Endometrium (tissue), 2 donors: ENCODE results near the gene BACH1.
"Not testable (repeated sequence)": the region's sequence is repeated elsewhere in the genome, so short reads cannot be mapped to it uniquely, and the experiment has no call there.

Experiments
- FAIRE-seq: peaks from 2 replicates; lab custom pipeline; 2012; peaks lifted over from hg19 to GRCh38; lab: Jason Lieb, UNC
- donor health status: control.
- donor health status: control.

Gene BACH1

DNA sequence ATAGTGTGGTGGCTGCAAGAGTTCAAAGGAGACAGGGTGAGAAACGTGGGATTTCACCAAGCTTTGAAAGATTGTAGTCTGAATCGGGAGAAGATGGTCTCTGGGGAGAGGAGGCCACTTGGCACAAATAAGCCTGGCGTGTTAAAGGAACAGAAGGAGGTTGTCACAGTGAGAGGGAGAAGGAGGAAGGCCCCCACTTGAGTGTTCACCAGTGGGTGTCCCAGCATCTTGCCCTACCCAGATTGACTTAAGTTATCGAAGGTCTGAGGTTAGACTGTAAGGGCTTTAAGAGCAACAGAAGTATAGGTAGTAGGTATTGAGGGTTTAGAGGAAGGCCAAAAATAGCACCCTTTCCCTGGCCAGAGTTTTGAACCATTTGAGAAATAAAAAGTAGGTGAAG lies 48.0 kb downstream of the BACH1 start:
- no peak for FAIRE-seq

DNA sequence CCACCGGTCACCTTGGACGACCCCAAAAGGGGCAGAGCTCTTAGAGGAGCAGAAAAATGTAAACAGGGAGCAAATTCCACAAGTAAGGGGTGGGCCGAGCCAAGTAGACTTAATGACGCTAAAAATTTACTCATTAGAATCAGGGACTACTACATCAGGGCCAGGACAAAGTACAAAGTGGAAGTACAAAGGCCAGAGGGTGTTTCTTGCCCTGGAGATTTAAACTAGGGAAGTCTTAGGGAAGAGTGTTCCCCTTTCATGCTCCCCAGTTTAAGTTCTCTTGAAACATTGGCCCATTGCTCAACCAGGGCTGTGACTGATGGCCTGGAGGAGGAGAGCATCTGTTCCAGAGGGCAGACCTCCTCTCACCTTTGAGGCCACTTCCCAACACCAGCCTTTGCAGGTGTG lies 48.6 kb downstream of the BACH1 start:
- FAIRE-seq, result no peak

DNA sequence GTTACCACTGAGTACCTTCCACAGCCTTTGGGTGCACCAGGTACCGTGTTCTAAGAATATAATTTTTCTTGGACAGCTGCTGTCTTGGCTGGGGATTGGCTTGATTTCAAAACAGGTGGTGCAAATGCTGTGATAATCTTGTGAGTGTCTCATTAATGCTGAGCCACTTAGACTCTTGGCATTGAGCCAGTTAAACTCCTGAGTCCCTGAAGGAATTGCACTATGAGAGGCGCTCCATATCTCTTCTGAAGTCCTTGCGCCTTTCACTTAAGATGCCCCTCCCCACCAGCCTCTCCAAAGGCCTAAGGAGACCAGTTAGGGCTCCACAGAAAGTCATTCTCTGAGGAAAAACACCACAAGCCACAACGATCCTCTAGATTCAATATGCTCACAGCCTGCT lies 51.0 kb downstream of the BACH1 start:
- FAIRE-seq, result no peak

DNA sequence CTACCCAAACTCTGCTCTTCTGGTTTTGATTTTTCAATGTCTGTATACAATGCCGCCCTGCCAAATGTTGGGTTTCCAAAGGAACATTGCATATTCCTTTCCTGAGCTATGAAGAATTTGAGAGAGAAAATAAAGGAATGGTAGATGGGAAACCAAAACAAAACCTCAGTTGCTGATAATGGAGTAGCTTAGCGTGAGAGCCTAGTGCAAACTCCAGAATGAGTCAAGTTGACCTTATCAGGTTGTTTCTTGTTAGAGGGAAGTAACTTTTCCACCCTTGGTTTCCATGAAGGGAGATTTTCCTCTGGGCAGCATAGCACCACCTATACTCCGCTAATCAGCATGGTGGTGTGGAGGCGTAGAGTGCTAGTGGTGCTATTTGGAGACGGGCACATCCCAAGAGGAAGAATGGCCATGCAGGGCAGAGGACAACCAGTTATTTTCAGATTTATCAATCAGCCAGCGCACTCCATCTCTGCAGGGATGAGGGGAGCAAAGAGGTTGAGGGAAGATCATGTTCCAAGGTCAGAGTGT lies 51.6 kb downstream of the BACH1 start:
- no peak for FAIRE-seq

DNA sequence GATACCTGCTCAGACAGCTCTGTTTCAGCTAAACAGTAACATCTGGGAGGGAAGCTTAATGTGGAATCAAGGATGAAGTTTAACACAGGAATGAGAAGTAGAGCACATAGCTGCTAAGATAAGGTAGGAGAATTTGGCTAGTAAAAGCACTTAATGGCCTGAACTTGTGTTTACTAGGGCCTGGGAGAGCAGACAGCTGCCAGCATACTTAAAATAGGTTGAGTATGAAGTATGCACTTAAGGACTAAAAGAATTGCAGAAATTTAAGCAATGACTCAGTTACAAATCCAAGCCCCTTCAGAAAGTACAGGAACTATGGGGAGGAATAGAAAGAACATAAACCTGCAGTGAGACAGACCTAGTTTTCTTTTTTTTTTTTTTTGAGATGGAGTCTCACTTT lies 53.0 kb downstream of the BACH1 start:
- no peak for FAIRE-seq

DNA sequence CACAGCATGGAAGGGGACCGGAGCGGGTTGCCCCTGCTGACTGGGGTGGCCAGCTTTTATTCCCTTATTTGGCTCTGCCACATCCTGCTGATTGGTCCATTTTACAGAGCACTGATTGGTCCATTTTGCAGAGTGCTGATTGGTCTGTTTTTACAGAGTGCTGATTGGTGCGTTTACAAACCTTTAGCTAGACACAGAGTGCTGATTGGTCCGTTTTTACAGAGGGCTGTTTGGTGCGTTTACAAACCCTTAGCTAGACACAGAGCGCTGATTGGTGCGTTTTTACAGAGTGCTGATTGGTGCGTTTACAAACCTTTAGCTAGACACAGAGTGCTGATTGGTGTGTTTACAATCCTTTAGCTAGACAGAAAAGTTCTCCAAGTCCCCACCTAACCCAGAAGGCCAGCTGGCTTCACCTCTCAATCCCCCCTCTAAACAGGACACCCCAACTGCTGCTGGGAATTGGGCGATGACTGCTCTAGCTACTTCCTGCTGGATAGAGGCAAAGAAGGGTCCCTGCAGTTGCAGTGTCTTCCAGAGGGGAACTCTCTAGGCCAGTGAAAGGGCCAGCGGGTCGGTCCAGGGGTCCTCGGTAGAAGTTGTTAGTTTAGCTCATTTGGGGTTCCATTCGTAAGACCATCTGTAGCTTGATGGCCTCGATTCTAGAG lies 56.5 kb downstream of the BACH1 start:
- FAIRE-seq, result not testable (repeated sequence)

DNA sequence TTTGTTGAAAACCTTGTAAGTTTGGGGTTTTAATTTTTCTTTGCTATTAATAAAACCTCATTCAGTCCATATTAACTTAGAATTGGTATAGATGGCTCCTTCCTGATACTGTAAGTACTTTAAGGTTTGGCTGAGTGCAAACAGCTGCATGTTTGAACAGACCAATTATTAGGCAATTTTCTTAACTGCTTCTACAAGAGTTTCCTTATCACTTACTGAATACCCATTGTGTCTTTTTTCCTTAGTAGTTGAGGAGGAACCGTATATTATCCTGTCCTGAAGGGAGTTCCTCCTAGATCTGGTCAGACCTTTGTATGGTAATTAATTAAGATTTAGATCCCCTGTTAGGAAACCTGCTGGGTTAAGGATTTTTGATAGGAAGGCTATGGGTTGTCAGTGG lies 57.6 kb downstream of the BACH1 start:
- FAIRE-seq, result not testable (repeated sequence)

DNA sequence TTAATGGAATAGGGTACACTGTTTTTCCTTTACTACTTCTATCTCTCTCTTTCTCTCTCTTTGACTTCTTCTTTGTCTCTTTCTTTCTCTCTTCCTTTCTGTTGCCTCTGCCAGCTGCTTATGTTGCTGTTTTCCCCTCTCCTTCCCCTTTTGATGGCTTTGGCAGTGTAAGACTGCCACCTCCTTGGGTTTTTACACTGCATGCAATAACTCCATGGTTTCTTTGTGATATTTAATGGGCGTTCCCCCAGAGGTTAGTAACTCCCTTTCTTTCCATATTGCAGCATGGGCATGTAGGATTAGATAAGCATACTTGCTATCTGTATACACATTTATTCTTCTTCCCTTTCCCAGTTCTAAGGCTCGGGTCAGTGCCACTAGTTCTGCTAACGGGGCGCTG lies 58.1 kb downstream of the BACH1 start:
- not testable (repeated sequence) for FAIRE-seq

DNA sequence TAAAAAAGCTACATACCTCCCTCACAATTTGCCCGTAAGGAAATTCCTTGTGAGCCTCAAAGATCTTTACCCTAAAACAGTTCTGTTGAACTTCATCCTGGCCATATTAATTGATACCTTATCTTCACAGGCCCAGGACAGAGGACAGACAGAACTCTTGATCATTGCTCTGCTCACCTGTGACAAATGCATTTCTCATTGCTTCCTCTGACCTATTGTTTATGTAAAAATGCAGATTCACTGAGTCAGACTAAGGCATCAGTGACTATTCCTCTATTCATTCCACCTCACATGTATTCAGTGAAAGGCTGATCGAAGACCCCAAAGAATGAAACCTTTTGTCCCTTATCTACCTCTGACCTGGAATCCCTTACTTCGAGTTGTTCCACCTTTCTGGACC lies 61.0 kb downstream of the BACH1 start:
- FAIRE-seq, result no peak

DNA sequence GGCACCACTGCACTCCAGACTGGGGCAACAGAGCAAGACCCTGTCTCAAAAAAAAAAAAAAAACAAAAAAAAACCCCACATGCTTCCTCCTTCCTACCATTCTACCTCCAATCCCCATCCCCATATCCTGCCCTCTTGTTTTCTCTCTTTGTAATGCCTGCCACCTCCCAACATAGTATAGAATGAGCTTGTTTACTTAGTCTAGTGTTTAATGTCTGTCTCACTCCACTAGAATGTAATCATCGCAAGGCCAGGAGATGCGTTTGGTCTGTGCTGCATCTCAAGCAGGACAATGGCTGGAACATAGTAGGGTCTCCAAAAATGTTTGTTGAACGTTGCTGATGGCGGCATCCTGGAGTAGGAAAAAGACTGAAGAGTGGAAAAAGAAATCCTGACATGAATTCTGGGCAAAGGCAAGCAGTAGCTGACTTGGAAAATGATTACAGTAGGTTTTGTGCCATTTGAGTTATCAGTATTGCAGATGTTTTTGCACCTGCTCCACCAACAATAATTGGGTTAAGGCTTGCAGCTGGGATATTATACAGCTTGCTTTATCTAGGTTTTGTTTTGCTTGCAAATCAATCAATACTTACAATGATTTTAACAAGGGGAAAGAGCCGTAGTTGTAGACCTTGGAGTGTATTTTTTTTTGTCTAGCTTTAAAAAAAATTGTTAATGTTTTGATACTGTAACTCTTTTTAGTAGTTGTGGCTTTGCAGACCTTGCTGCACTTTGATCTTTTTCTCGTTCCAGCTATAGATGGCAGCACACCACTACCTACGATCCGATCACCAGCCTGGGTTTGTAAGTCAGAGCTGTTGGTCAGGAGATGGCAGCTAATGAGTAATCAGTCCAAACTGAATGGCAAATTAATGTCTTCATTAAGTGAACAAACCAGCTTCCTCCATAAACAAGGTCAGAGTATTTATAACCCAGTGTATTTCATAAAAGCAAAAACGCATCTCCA lies 62.4 kb downstream of the BACH1 start:
- FAIRE-seq, result no peak

DNA sequence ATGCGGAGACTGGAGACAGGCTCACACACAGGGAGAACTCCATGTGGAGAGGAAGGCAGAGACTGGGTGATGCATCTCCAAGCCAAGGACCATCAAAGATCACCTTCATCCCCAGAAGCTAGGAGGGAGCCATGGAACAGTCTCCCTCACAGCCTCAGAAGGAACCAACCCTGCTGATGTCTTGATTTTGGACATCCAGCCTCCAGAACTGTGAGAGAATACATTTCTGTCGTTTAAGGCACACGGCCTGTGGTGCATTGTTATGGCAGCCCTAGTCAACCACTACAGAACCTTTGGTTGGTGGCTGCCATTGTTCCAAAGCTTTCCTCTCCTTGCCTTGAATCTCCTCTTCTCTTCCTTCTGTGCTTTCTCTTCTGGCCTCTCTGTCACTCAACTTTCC lies 64.0 kb downstream of the BACH1 start:
- FAIRE-seq, result no peak

DNA sequence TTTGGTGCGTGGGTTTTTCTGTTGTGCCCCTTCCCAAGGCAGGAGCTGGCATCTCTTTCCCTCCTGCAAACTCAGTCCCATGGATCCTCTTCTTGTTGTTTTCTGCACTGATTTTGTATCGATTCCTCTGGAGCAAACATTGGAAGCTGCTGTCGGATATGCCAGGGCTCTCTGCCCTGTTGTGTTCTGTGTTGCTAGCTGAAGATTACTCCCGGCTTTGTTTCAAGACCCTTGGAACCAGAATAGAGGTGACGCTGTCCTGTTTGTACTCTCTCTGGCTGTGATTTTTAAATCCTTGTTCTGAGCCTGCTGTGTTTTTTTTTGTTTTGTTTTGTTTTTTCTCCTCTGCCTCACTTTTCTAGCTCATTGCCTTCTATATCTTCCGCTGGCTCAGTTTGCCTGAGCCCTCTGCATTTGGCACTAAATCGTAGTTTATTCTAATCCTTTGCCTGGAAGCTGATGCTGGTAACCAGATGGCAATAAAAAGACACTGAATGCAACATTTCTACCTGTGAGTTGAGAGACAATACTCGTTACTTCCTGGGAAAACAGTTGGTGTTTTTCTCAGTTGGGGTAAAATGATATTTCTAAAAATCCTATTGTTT lies 67.0 kb downstream of the BACH1 start:
- no peak for FAIRE-seq

DNA sequence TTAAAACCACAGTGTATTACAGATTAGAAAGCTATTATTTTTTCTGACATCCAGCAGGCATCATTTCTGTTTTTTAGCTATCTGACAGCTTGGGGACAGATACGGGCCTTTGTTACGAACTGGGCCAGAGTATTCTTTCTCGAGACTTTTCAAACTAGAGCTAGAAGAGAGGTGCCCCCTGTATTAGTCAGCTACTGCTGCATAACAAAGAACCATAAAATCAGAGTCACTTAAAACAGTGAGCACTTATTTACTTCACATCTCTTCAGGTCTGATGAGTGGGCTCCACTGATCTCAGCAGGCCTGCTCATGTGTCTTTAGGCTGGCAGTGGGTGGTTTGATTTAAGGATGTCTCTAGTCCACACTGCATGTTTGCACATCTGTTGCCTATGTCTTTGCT lies 67.8 kb downstream of the BACH1 start:
- FAIRE-seq, result no peak

DNA sequence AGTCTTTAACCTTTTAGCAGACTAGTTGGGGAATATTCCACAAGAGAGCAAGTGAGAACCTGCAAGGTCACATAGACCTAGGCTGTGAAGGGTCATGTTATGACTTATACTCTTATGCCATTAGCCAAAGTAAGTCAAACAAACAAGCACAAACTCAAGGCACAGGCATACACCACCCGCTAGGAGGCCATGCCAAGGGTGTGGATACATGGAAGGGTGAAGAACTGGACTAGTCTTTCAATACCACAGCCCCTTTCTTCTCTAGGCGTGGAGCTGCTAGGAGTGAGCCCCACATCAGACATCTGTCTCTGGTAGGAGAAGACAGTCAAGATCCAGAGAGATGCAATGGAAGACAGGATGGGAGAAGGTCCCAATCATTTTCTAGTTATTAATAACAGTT lies 68.6 kb downstream of the BACH1 start:
- FAIRE-seq, result no peak

DNA sequence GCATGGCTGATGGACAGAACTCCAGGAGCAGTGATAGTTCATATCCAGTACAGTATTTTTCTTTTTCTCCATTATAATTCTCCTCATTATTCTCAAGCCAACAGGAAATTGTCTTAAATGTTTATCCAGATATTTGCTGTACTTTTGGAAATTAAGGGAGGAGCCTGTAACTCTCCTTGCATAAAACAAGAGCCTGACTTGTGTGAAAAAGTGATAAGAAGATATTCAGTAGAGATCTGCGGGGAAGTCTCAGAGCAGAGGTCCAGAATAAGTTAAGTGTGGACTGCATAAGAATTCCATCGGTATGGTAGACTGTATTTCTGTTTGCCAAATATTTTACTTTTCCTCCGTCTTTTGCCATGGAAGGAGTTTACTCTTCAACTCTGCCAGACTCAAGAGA lies 70.2 kb downstream of the BACH1 start:
- no peak for FAIRE-seq

DNA sequence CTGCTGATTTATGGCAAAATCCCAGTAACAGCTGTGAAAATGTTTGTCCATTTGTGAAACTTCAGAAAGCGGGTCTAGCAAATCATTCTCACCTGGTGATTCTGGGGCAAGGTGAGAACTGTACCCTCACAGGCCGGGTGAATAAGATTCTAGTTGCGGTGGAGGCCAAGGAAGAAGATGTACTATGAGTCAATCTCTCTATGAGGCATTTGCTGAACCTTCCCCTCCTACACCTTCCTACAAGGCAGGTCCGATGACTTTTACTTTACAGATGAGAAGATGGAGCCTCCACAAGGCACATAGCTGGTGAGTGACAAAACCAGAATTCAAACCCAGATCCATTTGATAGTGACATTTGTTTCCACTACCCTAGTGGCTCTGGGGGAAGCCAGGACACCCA lies 72.7 kb downstream of the BACH1 start:
- FAIRE-seq, result no peak

DNA sequence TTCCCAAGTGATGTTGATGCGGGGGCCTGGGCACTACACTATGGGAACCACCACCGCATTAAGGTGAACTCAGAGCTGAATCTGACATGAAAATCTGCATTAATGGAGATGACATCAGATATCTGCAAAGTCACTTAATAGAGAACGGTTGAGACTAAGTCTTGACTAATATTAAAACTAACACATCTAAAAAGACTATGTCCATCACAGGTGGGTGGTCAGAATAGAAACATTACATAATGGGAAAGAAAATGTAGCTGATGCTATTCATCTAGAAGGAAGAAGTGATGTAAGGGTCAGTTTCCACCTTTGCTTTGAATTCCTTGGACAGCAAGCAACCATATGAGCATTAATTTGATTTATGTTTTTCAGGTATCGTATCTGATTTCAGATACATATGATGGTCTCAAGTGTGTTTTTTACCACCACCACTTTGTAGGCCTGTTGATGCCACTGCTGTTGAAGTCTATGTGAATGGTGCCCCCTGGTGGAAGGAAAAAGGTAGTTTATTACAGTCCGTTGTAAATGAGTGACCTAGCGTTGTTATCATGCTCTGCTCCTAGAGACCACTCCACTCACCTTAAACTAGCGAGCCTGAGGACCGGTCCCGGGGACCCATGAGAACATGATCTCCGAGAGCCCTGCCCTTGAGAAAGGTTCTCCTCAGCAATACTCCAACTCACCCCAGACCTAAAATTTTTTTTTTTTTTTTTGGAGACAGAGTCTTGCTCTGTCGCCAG lies 73.5 kb downstream of the BACH1 start:
- peak; percentile 54 for FAIRE-seq

DNA sequence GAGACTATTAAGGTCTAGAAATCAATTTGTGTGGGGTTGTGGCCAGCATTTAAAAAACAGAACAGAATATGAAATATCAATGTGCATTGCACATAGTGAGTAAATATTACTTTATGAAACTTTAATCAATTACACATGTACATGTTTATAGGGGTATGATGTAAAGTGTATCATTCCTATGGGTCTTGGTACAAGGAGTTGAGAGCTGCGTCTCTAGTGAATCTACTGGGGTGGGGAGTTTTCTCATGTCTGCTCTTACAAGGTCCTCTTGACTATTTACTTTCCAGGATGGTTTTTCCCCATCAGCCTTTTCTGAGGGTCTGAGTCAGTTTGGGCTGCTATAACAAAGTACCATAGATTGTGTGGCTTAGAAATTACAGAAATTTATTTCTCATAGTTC lies 75.8 kb downstream of the BACH1 start:
- no peak for FAIRE-seq

DNA sequence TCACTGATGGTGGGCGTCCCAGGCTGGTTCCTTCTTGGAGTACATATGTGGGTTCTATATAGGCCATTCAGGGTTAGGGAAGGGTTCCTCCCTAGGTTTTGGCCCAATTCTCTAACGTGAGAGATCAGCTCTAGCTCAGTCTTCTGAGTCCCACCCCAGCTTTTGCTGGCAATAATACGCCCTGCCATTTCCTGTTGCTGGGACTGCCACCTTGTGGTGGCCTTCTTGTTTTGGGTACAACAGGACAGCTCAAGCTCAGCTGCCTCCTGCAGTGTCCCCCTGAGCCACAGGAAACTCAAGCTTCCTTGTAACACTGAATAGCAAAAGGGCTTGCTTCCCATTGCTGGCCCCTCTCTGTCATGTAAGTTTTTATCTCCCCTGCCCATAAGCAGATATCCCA lies 77.8 kb downstream of the BACH1 start:
- FAIRE-seq, result no peak

DNA sequence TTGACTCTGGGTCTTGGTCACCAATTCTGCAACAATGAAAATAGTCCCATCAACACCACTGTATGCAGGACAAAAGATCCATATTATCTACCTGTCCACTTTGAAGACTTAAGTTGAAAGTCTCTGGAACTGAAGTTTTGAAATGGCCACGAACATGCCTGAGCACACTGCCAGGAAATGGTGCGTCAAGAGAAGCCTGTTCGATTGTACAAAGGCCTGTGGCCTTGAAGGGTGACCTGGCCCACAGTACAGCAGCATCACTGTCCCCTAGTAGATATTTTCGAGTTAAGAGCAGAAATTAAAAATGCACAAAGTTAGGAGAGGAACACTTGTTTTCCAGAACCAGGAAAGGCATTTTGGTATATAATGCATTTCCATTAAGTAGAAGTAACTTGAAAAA lies 78.5 kb downstream of the BACH1 start:
- FAIRE-seq, result no peak

DNA sequence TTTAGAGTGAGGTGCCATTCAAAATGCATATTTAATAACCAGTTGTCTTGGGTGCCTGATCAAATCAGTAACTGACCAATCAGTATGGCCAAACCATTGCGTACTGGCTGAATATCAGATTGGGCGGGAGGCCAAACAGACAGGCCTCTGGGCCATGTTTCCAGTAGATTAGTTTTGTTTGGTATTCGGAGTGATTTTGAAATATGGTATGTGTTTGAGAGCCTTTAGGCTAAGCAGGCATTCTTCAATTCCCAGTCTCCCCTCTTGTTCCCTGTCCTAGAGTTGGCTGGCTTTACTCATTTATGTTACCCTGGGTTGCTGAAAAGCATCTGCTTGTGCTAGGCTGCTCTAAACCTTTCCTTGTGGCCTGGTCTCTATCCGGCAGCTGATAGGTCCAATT lies 80.1 kb downstream of the BACH1 start:
- no peak for FAIRE-seq

DNA sequence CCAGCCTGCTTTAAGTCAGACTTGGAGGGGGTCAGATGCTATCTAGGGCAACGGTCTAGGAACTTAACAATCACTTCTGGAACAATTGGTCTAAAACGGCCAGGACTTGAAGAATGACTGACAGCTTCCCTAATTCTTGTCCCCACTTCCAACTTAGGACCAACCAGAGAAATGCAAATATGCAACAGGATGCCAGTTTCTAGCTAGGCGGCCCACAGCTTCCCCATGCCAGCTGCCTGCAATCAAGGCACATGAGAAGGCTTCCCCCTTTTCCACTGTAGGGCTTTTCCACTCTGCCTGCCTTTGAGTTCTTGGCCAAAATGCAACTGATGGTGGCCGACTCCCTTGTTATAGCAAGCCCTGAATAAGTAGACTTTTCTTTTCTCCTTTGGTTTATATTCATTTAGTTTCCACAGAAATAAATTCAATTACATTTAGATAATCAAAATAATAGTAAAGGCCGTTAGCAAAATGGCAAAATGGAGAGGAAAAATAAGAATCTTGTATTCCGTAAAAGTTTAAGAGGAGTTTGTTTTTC lies 80.9 kb downstream of the BACH1 start:
- no peak for FAIRE-seq
